CD8-positive, alpha-beta memory T cell (primary cell): ENCODE data around the gene CELSR2. TPM values are rescaled to one million over a fixed set of nuclear protein-coding genes. Genes with fewer than 3 reads are reported as not detected.
A peak's percentile ranks its signal among the peaks of the same experiment; 100 is the strongest.

Experiments
- CTCF ChIA-PET: fragments of 350-600 bp; sonication (Branson Sonifier 250); formaldehyde crosslinking; loops from one replicate; lab custom pipeline; 2021; ENCODE audit warnings: antibody characterized with exemption; lab: Charles Lee
- POLR2A ChIA-PET: fragments of 350-600 bp; sonication (Branson Sonifier 250); formaldehyde crosslinking; loops from one replicate; lab custom pipeline; 2021; ENCODE audit warnings: antibody characterized with exemption; lab: Charles Lee
- DNase-seq, 5 donors: peaks; one replicate each; pipeline versions ENCODE4 v3.0.0 to v3.0.0-alpha.2; 2020 to 2022; ENCODE audit warnings: mixed read lengths in 1 of 5
- H3K27ac ChIP-seq: one replicate; pipeline ENCODE4 v1.7.0; 2013; ENCODE audit warnings: low read depth, mild to moderate bottlenecking, low read length, moderate library complexity
- H3K27me3 ChIP-seq: 2 replicates; pipeline ENCODE4 v1.7.0; 2013; ENCODE audit warnings: low read length, mild to moderate bottlenecking; ENCODE audit not compliant: insufficient read depth, poor library complexity, severe bottlenecking
- H3K36me3 ChIP-seq: 2 replicates; pipeline ENCODE4 v1.7.0; 2013; ENCODE audit warnings: mild to moderate bottlenecking, low read length, moderate library complexity; ENCODE audit not compliant: insufficient read depth
- H3K4me1 ChIP-seq: 2 replicates; pipeline ENCODE4 v1.7.0; 2013; ENCODE audit warnings: mild to moderate bottlenecking, low read length, moderate library complexity; ENCODE audit not compliant: insufficient read depth
- H3K4me3 ChIP-seq: 2 replicates; pipeline ENCODE4 v1.7.0; 2013; ENCODE audit warnings: mild to moderate bottlenecking, low read length
- H3K9me3 ChIP-seq: 2 replicates; pipeline ENCODE4 v1.7.0; 2013; ENCODE audit warnings: mild to moderate bottlenecking, low read length
- H3K27ac Mint-ChIP-seq, 8 donors: one replicate each; pipeline ENCODE4 v1.8.0; 2020 to 2021; ENCODE audit warnings: mixed read lengths in 8 of 8, mild to moderate bottlenecking in 6 of 8, inconsistent platforms in 3 of 8, moderate library complexity in 3 of 8
- H3K27me3 Mint-ChIP-seq, 2 donors: one replicate each; pipeline ENCODE4 v1.8.0; 2020 to 2021; ENCODE audit warnings: mixed read lengths in 2 of 2, mild to moderate bottlenecking in 1 of 2, moderate library complexity in 1 of 2
- H3K36me3 Mint-ChIP-seq, 3 donors: one replicate each; pipeline ENCODE4 v1.8.0; 2020 to 2021; ENCODE audit warnings: mixed read lengths in 3 of 3, inconsistent platforms in 1 of 3, mild to moderate bottlenecking in 1 of 3
- H3K4me1 Mint-ChIP-seq, 3 donors: one replicate each; pipeline ENCODE4 v1.8.0; 2020 to 2021; ENCODE audit warnings: mixed read lengths in 3 of 3, inconsistent platforms in 1 of 3, mild to moderate bottlenecking in 1 of 3
- H3K4me3 Mint-ChIP-seq, 7 donors: one replicate each; pipeline ENCODE4 v1.8.0; 2020 to 2021; ENCODE audit warnings: mixed read lengths in 7 of 7, mild to moderate bottlenecking in 6 of 7, moderate library complexity in 4 of 7, inconsistent platforms in 2 of 7
- H3K9me3 Mint-ChIP-seq, 5 donors: one replicate each; pipeline ENCODE4 v1.8.0; 2020 to 2022; ENCODE audit warnings: mixed read lengths in 5 of 5, mild to moderate bottlenecking in 3 of 5, moderate library complexity in 2 of 5, inconsistent platforms in 1 of 5
- polyA plus RNA-seq: library from polyadenylated mRNA; unstranded; fragments of 300-500 nt; fragmentation: Illumina TruSeq; gene quantifications from one replicate; pipeline ENCODE4 v1.2.3, GENCODE V29; 2021
- total RNA-seq, 2 experiments: library from RNA; stranded (reverse); gene quantifications; one replicate each; pipeline ENCODE4 v1.2.3, GENCODE V29; 2021

The CELSR2 gene
- total and polyA plus RNA-seq, 3 experiments from 2014 or later = 0.77 to 2.8 (median 2.7) TPM

GRCh38 chr1:109275706-109276345 is 26.5 kb downstream of the CELSR2 start:
- Mint-ChIP-seq H3K27ac (no peak overlapping the region), H3K4me3 (no peak overlapping the region), H3K4me1 (peaks cover 4 to 5% (median 4%) of the 10 kb centered on the region in 3 donors), H3K36me3 (no peaks in the 10 kb centered on the region), H3K27me3 (no peaks in the 10 kb centered on the region), H3K9me3 (no peaks in the 10 kb centered on the region)
- ChIA-PET POLR2A (no interaction called here), CTCF (interaction anchor here (1.1 to 5.6 kb wide), 10 partner anchors 12 to 256 kb away, joined by 4 to 56 read pairs (median 8); partner anchors contain the start of genes CYB561D1 and SORT1)
- DNase-seq = no peak
- Histone ChIP-seq H3K27ac (no peak overlapping the region), H3K4me1 (peaks cover 4% of the 10 kb centered on the region), H3K36me3 (no peaks in the 10 kb centered on the region), H3K4me3 (no peak overlapping the region), H3K9me3 (no peaks in the 10 kb centered on the region), H3K27me3 (no peaks in the 10 kb centered on the region)

DNA sequence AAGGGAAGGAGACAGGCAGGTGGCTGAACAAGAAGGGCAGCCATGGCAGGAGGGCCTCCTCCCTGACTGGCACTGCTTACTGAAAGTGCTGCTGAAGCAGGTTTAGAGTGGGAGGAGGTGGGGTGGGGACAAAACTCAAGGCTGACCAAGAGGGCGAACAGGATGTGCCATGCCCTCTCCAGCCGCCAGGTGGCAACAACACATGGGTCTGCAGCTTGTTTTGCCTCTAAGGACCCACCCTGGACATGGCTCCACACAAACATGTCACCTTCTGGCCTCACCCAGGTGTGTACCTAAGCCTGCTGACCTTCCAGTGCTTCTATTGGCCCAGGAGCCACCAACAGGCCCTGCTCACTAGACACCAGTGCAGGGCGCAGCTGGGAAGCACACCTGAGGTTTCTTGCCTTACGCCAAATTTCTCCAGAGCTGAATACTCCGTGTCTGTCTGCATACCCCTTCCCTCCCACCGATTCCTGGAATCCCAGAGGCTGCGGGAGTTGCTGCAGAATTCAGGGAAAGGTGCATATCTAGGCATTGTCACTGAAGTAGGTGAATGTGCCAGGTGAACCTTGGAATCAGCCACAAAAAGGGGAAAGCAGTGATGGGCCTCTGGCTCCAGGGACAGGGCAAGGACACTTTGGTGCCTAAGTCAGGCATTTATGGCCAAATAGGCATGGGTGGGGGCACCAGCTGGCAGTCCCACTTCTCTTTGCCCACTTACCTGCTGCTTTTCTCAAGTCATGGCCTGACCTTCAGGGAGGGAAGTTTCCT is 28.3 kb downstream of the CELSR2 start:
- no peaks in the 10 kb centered on the region for H3K9me3 ChIP-seq
- Mint-ChIP-seq H3K27ac (peak overlapping the region in 2 of 8 donors; percentile 15 to 87), H3K4me3 (no peak overlapping the region), H3K36me3 (no peaks in the 10 kb centered on the region), H3K9me3 (no peaks in the 10 kb centered on the region), H3K27me3 (no peaks in the 10 kb centered on the region), H3K4me1 (peaks cover 5 to 12% (median 7%) of the 10 kb centered on the region in 3 donors)
- H3K4me3 ChIP-seq = no peak overlapping the region
- H3K4me1 ChIP-seq = peaks cover 8% of the 10 kb centered on the region
- no peak overlapping the region for H3K27ac ChIP-seq
- H3K36me3 ChIP-seq = no peaks in the 10 kb centered on the region
- H3K27me3 ChIP-seq = no peaks in the 10 kb centered on the region
- DNase-seq = peak; percentile 37 to 67 (median 49)
- ChIA-PET POLR2A (interaction anchor here (1.2 kb wide), 1 partner anchor 255 kb away, joined by 3 read pairs; no protein-coding TSS in a partner anchor), CTCF (interaction anchor here (0.7 to 5.6 kb wide), 29 partner anchors 8 to 739 kb away, joined by 3 to 56 read pairs (median 4); partner anchors contain the start of genes ATXN7L2, CYB561D1, SARS1 and SORT1)

GRCh38 chr1:109279615-109280278 is 30.4 kb downstream of the CELSR2 start:
- H3K27ac Mint-ChIP-seq = peak overlapping the region in 2 of 8 donors; percentile 9 to 50
- no peak overlapping the region for H3K4me3 ChIP-seq
- no peaks in the 10 kb centered on the region for H3K9me3 ChIP-seq
- H3K36me3 ChIP-seq = no peaks in the 10 kb centered on the region
- no peaks in the 10 kb centered on the region for H3K27me3 ChIP-seq
- no peaks in the 10 kb centered on the region for H3K9me3 Mint-ChIP-seq
- no peak for DNase-seq
- H3K36me3 Mint-ChIP-seq = peaks cover 0 to 4% (median 0%) of the 10 kb centered on the region in 3 donors
- H3K4me3 Mint-ChIP-seq = peak overlapping the region in 1 of 7 donors; percentile 45
- no peak overlapping the region for H3K27ac ChIP-seq
- ChIA-PET CTCF (interaction anchor here (1.2 to 5.6 kb wide), 3 partner anchors 120 to 252 kb away, joined by 3 to 56 read pairs (median 53); partner anchors contain the start of gene SORT1), POLR2A (interaction anchor here (0.9 kb wide), 1 partner anchor 269 kb away, joined by 3 read pairs; the partner anchor contains the start of gene GNAI3)
- H3K4me1 ChIP-seq = peaks cover 9% of the 10 kb centered on the region
- H3K27me3 Mint-ChIP-seq = no peaks in the 10 kb centered on the region
- peaks cover 13 to 26% (median 16%) of the 10 kb centered on the region in 3 donors for H3K4me1 Mint-ChIP-seq

DNA sequence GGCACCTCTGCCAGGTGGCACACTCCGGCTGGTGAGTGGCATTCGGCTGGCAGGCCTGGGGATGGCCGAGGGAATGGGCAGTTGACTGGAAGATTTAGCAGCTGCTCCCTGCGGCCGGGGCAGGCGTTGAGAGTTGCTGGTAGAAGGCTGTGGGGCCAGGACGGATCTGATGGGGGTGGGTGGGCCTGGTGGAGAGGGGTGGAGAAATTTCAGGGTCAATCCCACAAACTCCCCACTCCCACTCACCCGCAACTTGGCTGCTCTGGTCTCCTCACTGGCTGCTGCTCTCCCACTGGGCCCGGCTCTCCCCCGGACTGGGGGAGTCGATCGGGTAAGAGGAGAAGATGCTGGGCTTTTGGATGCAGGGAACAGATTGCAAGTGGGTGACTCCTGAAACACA is 31.5 kb downstream of the CELSR2 start:
- Histone ChIP-seq H3K27ac (no peak overlapping the region), H3K9me3 (no peaks in the 10 kb centered on the region), H3K4me3 (no peak overlapping the region), H3K27me3 (no peaks in the 10 kb centered on the region), H3K36me3 (no peaks in the 10 kb centered on the region), H3K4me1 (peaks cover 9% of the 10 kb centered on the region)
- H3K27me3 Mint-ChIP-seq = no peaks in the 10 kb centered on the region
- DNase-seq = no peak
- peaks cover 13 to 26% (median 16%) of the 10 kb centered on the region in 3 donors for H3K4me1 Mint-ChIP-seq
- H3K4me3 Mint-ChIP-seq = peak overlapping the region in 1 of 7 donors; percentile 79
- POLR2A ChIA-PET = interaction anchor here (0.9 kb wide), 1 partner anchor 268 kb away, joined by 3 read pairs; the partner anchor contains the start of gene GNAI3
- no peak overlapping the region for H3K27ac Mint-ChIP-seq
- CTCF ChIA-PET = interaction anchor here (5.3 to 5.6 kb wide), 2 partner anchors 118 to 251 kb away, joined by 53 to 56 read pairs; partner anchors contain the start of gene SORT1
- H3K9me3 Mint-ChIP-seq = no peaks in the 10 kb centered on the region
- H3K36me3 Mint-ChIP-seq = peaks cover 0 to 4% (median 0%) of the 10 kb centered on the region in 3 donors

GRCh38 chr1:109281680-109282496 is 32.5 kb downstream of the CELSR2 start:
- no peak for DNase-seq
- H3K27ac Mint-ChIP-seq = peak overlapping the region in 3 of 8 donors; percentile 13 to 68 (median 22)
- no peaks in the 10 kb centered on the region for H3K27me3 ChIP-seq
- no peaks in the 10 kb centered on the region for H3K36me3 ChIP-seq
- H3K4me1 ChIP-seq = peaks cover 9% of the 10 kb centered on the region
- ChIA-PET CTCF (interaction anchor here (1.1 to 2.3 kb wide), 5 partner anchors 61 to 251 kb away, joined by 3 to 12 read pairs (median 5); partner anchors contain the start of gene SORT1), POLR2A (no interaction called here)
- H3K4me1 Mint-ChIP-seq = peaks cover 13 to 26% (median 16%) of the 10 kb centered on the region in 3 donors
- H3K9me3 Mint-ChIP-seq = no peaks in the 10 kb centered on the region
- H3K4me3 Mint-ChIP-seq = peak overlapping the region; percentile 92 to 99 (median 98)
- H3K4me3 ChIP-seq = peak overlapping the region; percentile 65
- H3K36me3 Mint-ChIP-seq = peaks cover 0 to 4% (median 0%) of the 10 kb centered on the region in 3 donors
- H3K27me3 Mint-ChIP-seq = no peaks in the 10 kb centered on the region
- peak overlapping the region; percentile 78 for H3K27ac ChIP-seq
- H3K9me3 ChIP-seq = no peaks in the 10 kb centered on the region

- Histone ChIP-seq H3K9me3 (no peaks in the 10 kb centered on the region), H3K36me3 (no peaks in the 10 kb centered on the region), H3K4me3 (peak overlapping the region; percentile 65), H3K27me3 (no peaks in the 10 kb centered on the region), H3K4me1 (peaks cover 5% of the 10 kb centered on the region), H3K27ac (peak overlapping the region; percentile 78)
- ChIA-PET POLR2A (interaction anchor here (1.0 to 1.6 kb wide), 3 partner anchors 68 to 143 kb away, joined by 4 read pairs; partner anchors contain the start of gene SORT1), CTCF (interaction anchor here (0.9 to 2.3 kb wide), 9 partner anchors 24 to 250 kb away, joined by 3 to 12 read pairs (median 4); partner anchors contain the start of genes MYBPHL and SORT1)
- H3K4me1 Mint-ChIP-seq = peaks cover 10 to 22% (median 11%) of the 10 kb centered on the region in 3 donors
- DNase-seq = no peak
- H3K4me3 Mint-ChIP-seq = peak overlapping the region; percentile 92 to 99 (median 98)
- H3K27me3 Mint-ChIP-seq = no peaks in the 10 kb centered on the region
- no peaks in the 10 kb centered on the region for H3K9me3 Mint-ChIP-seq
- H3K27ac Mint-ChIP-seq = peak overlapping the region in 6 of 8 donors; percentile 13 to 93 (median 88)
- peaks cover 0 to 4% (median 0%) of the 10 kb centered on the region in 3 donors for H3K36me3 Mint-ChIP-seq
Measured at GRCh38 chr1:109282497-109282951, 33.2 kb downstream of the CELSR2 start.
